H9 (cell line): ENCODE results near the gene MYCN. TPM values are rescaled to one million over a fixed set of nuclear protein-coding genes. Genes with fewer than 3 reads are reported as not detected.

Experiments
- DNase-seq: peaks from one replicate; pipeline ENCODE4 v3.0.0-alpha.2; 2017
- H2AFZ ChIP-seq: one replicate; pipeline ENCODE4 v1.6.1; 2013; ENCODE audit warnings: mild to moderate bottlenecking, low read length, control low read depth, moderate library complexity
- H2AK5ac ChIP-seq: 2 replicates; pipeline ENCODE4 v1.6.1; 2013; ENCODE audit warnings: low read length, control low read depth, mixed read lengths; ENCODE audit not compliant: insufficient read length
- H2BK120ac ChIP-seq: one replicate; pipeline ENCODE4 v1.6.1; 2013; ENCODE audit warnings: low read depth, mild to moderate bottlenecking, low read length, control low read depth, inconsistent platforms; ENCODE audit not compliant: poor library complexity, severe bottlenecking
- H2BK12ac ChIP-seq: 2 replicates; pipeline ENCODE4 v1.6.1; 2013; ENCODE audit warnings: low read length, control low read depth, mixed read lengths, low read depth; ENCODE audit not compliant: insufficient read length
- H2BK15ac ChIP-seq: 2 replicates; pipeline ENCODE4 v1.6.1; 2013; ENCODE audit warnings: low read depth, low read length, control low read depth
- H2BK20ac ChIP-seq: one replicate; pipeline ENCODE4 v1.6.1; 2013; ENCODE audit warnings: low read depth, mild to moderate bottlenecking, low read length, control low read depth, inconsistent platforms; ENCODE audit not compliant: poor library complexity, severe bottlenecking
- H2BK5ac ChIP-seq: 2 replicates; pipeline ENCODE4 v1.6.1; 2013; ENCODE audit warnings: low read length, control low read depth, mixed read lengths; ENCODE audit not compliant: insufficient read length
- H3K14ac ChIP-seq: 2 replicates; pipeline ENCODE4 v1.6.1; 2013; ENCODE audit warnings: low read length, control low read depth; ENCODE audit not compliant: insufficient read depth
- H3K18ac ChIP-seq: 2 replicates; pipeline ENCODE4 v1.6.1; 2013; ENCODE audit warnings: low read depth, mild to moderate bottlenecking, mixed read lengths, low read length, control low read depth; ENCODE audit not compliant: insufficient read length
- H3K23ac ChIP-seq: 2 replicates; pipeline ENCODE4 v1.6.1; 2013; ENCODE audit warnings: low read length, control low read depth, mixed read lengths, low read depth; ENCODE audit not compliant: insufficient read length
- H3K23me2 ChIP-seq: 2 replicates; pipeline ENCODE4 v1.6.1; 2013; ENCODE audit warnings: low read depth, mild to moderate bottlenecking, mixed read lengths, low read length, control low read depth; ENCODE audit not compliant: insufficient read length, poor library complexity, severe bottlenecking
- H3K27ac ChIP-seq: 2 replicates; pipeline ENCODE4 v1.5.1; 2013; ENCODE audit warnings: low read length, control low read depth, mixed read lengths, low read depth; ENCODE audit not compliant: insufficient read length
- H3K27me3 ChIP-seq: 2 replicates; pipeline ENCODE4 v1.6.1; 2013; ENCODE audit warnings: low read length, control low read depth, inconsistent platforms; ENCODE audit not compliant: insufficient read depth
- H3K4ac ChIP-seq: 2 replicates; pipeline ENCODE4 v1.6.1; 2013; ENCODE audit warnings: low read depth, mild to moderate bottlenecking, control low read depth, inconsistent platforms, low read length, moderate library complexity
- H3K4me1 ChIP-seq: 2 replicates; pipeline ENCODE4 v1.6.1; 2013; ENCODE audit warnings: low read length, control low read depth, inconsistent platforms; ENCODE audit not compliant: insufficient read depth
- H3K4me2 ChIP-seq: 2 replicates; pipeline ENCODE4 v1.6.1; 2013; ENCODE audit warnings: low read length, control low read depth, mixed read lengths; ENCODE audit not compliant: insufficient read length, insufficient read depth
- H3K56ac ChIP-seq: 2 replicates; pipeline ENCODE4 v1.6.1; 2013; ENCODE audit warnings: low read depth, mild to moderate bottlenecking, mixed read lengths, low read length, control low read depth; ENCODE audit not compliant: insufficient read length
- H3K79me1 ChIP-seq: 2 replicates; pipeline ENCODE4 v1.6.1; 2013; ENCODE audit warnings: low read depth, mild to moderate bottlenecking, moderate library complexity, low read length, control low read depth, inconsistent platforms; ENCODE audit not compliant: insufficient read depth, poor library complexity, severe bottlenecking
- H3K79me2 ChIP-seq: 2 replicates; pipeline ENCODE4 v1.6.1; 2013; ENCODE audit warnings: low read length, control low read depth, inconsistent platforms; ENCODE audit not compliant: insufficient read depth
- H3K9ac ChIP-seq: 2 replicates; pipeline ENCODE4 v1.6.1; 2013; ENCODE audit warnings: low read length, control low read depth, mixed read lengths; ENCODE audit not compliant: insufficient read length; ENCODE audit errors: extremely low read depth
- H3K9me3 ChIP-seq: one replicate; pipeline ENCODE4 v1.6.1; 2013; ENCODE audit warnings: low read depth, low read length, inconsistent platforms; ENCODE audit not compliant: control insufficient read depth
- H3T11ph ChIP-seq: one replicate; pipeline ENCODE4 v1.6.1; 2013; ENCODE audit warnings: mild to moderate bottlenecking, low read length, control low read depth, inconsistent platforms
- H4K20me1 ChIP-seq: one replicate; pipeline ENCODE4 v1.6.1; 2013; ENCODE audit not compliant: control insufficient read depth, insufficient read length, insufficient read depth
- H4K5ac ChIP-seq: 2 replicates; pipeline ENCODE4 v1.6.1; 2013; ENCODE audit warnings: low read depth, mild to moderate bottlenecking, mixed read lengths, low read length, control low read depth; ENCODE audit not compliant: insufficient read length
- H4K8ac ChIP-seq: replicated peaks from 2 replicates; pipeline ENCODE4 v1.6.1; 2013; ENCODE audit warnings: low read length, control low read depth, mixed read lengths, low read depth; ENCODE audit not compliant: insufficient read length
- H4K91ac ChIP-seq: 2 replicates; pipeline ENCODE4 v1.6.1; 2013; ENCODE audit warnings: low read depth, mild to moderate bottlenecking, moderate library complexity, mixed read lengths, low read length, control low read depth; ENCODE audit not compliant: insufficient read length
- H3K27ac Mint-ChIP-seq, 3 experiments: 2 replicates in 2 of 3; 3 replicates in 1 of 3; pipeline ENCODE4 v1.8.0; 2020 to 2021; ENCODE audit warnings: mixed read lengths in 3 of 3, mild to moderate bottlenecking in 1 of 3, moderate library complexity in 1 of 3
- H3K27me3 Mint-ChIP-seq: 2 replicates; pipeline ENCODE4 v1.8.0; 2021; ENCODE audit warnings: low read depth, mild to moderate bottlenecking, moderate library complexity, mixed read lengths
- H3K36me3 Mint-ChIP-seq, 3 experiments: 2 replicates in 2 of 3; 3 replicates in 1 of 3; pipeline ENCODE4 v1.8.0; 2020 to 2021; ENCODE audit warnings: low read depth in 3 of 3, mixed read lengths in 3 of 3; ENCODE audit not compliant: insufficient read depth in 1 of 3
- H3K4me1 Mint-ChIP-seq, 2 experiments: 2 replicates each; pipeline ENCODE4 v1.8.0; 2020; ENCODE audit warnings: mixed read lengths in 2 of 2
- H3K4me3 Mint-ChIP-seq, 2 experiments: 2 replicates in 1 of 2; 3 replicates in 1 of 2; pipeline ENCODE4 v1.8.0; 2020 to 2021; ENCODE audit warnings: mild to moderate bottlenecking in 2 of 2, mixed read lengths in 2 of 2, moderate library complexity in 1 of 2
- H3K9me3 Mint-ChIP-seq, 2 experiments: 2 replicates in 1 of 2; 3 replicates in 1 of 2; pipeline ENCODE4 v1.8.0; 2020; ENCODE audit warnings: mild to moderate bottlenecking in 2 of 2, mixed read lengths in 2 of 2, moderate library complexity in 1 of 2
- total RNA-seq: library from RNA; stranded (reverse); gene quantifications from 2 replicates; pipeline ENCODE4 v1.2.1, GENCODE V29; 2021
- TF ChIP-seq, protein P1 (sequence below): fragments of 200-600 bp; sonication (generic); conservative IDR thresholded peaks from 3 replicates; pipeline ENCODE4 v1.8.0; 2021; ENCODE audit warnings: antibody characterized with exemption, mild to moderate bottlenecking

MYCN gene
- total RNA-seq, 1 experiment from 2014 or later, result 100.0 TPM

DNA sequence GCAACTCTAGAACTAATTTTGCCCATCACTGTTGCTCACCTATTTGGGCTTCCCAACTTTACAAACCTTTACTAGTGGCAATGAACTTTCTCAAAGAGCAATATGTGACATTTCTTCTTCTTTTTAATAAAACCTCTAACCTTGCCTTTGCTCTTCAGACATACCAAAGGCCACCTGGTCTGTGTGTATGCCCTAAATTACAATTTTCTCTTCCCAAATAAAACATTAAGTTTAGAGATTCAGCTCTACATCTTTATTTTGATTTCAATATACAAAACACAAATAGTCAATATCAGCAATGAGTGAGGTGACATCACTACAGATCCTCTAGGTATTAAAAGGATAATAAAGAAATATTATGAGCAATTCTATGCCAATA is 35.1 kb upstream of the MYCN start:
- no peak for DNase-seq
- H2BK120ac ChIP-seq, result no peak overlapping the region
- no peak overlapping the region for H2BK20ac ChIP-seq
- no peak overlapping the region for H3K23ac ChIP-seq
- no peak overlapping the region for H2BK12ac ChIP-seq
- H3K79me2 ChIP-seq, result no peaks in the 10 kb centered on the region
- Mint-ChIP-seq H3K9me3 (peaks cover 4 to 11% of the 10 kb centered on the region in 2 experiments; a peak in 4 of 5 replicates), H3K36me3 (peaks cover 0 to 9% (median 0%) of the 10 kb centered on the region in 3 experiments; a peak in 3 of 7 replicates), H3K4me3 (no peak overlapping the region), H3K27ac (no peak overlapping the region), H3K4me1 (no peaks in the 10 kb centered on the region), H3K27me3 (no peaks in the 10 kb centered on the region)
- H4K20me1 ChIP-seq, result no peaks in the 10 kb centered on the region
- H3K9me3 ChIP-seq, result no peaks in the 10 kb centered on the region
- H3K4me2 ChIP-seq, result no peak overlapping the region
- no peak overlapping the region for H3K27ac ChIP-seq
- H4K8ac ChIP-seq, result no peak overlapping the region
- no peak overlapping the region for H3T11ph ChIP-seq
- TF ChIP-seq, protein P1, sequence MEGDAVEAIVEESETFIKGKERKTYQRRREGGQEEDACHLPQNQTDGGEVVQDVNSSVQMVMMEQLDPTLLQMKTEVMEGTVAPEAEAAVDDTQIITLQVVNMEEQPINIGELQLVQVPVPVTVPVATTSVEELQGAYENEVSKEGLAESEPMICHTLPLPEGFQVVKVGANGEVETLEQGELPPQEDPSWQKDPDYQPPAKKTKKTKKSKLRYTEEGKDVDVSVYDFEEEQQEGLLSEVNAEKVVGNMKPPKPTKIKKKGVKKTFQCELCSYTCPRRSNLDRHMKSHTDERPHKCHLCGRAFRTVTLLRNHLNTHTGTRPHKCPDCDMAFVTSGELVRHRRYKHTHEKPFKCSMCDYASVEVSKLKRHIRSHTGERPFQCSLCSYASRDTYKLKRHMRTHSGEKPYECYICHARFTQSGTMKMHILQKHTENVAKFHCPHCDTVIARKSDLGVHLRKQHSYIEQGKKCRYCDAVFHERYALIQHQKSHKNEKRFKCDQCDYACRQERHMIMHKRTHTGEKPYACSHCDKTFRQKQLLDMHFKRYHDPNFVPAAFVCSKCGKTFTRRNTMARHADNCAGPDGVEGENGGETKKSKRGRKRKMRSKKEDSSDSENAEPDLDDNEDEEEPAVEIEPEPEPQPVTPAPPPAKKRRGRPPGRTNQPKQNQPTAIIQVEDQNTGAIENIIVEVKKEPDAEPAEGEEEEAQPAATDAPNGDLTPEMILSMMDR, result no peak
- no peak overlapping the region for H3K56ac ChIP-seq
- no peak overlapping the region for H2AFZ ChIP-seq
- H3K79me1 ChIP-seq, result no peaks in the 10 kb centered on the region
- H3K9ac ChIP-seq, result no peak overlapping the region
- no peak overlapping the region for H3K14ac ChIP-seq
- H3K27me3 ChIP-seq, result no peaks in the 10 kb centered on the region
- no peak overlapping the region for H4K91ac ChIP-seq
- H3K4me1 ChIP-seq, result no peaks in the 10 kb centered on the region
- H4K5ac ChIP-seq, result no peak overlapping the region
- H2AK5ac ChIP-seq, result no peak overlapping the region
- H2BK5ac ChIP-seq, result no peak overlapping the region
- H3K23me2 ChIP-seq, result no peaks in the 10 kb centered on the region
- no peak overlapping the region for H3K4ac ChIP-seq
- no peak overlapping the region for H2BK15ac ChIP-seq
- H3K18ac ChIP-seq, result no peak overlapping the region
